Natural killer cell (primary cell): ENCODE data around the gene STEAP4. TPM values are rescaled to one million over a fixed set of nuclear protein-coding genes. Genes with fewer than 3 reads are reported as not detected.

Source experiments
- ATAC-seq, 3 donors: fragments of 150-1000 bp in 2 of 3; fragments of 200-7000 bp in 1 of 3; cut with Tn5 transposase; 1 replicate in 1 of 3; 2 replicates in 2 of 3; pipeline ENCODE4 v1.10.0; 2021; ENCODE audit warnings: mild to moderate bottlenecking in 2 of 3, moderate library complexity in 2 of 3
- DNase-seq, 2 donors: peaks; one replicate each; pipeline versions ENCODE4 v3.0.0 to v3.0.0-alpha.2; 2013 to 2021; ENCODE audit warnings: mixed read lengths in 1 of 2
- H3K27ac ChIP-seq: one replicate; pipeline ENCODE4 v1.5.1; 2013; ENCODE audit warnings: mild to moderate bottlenecking, low read length
- H3K27me3 ChIP-seq: one replicate; pipeline ENCODE4 v1.6.1; 2013; ENCODE audit warnings: low read length; ENCODE audit not compliant: control insufficient read depth, insufficient read depth
- H3K36me3 ChIP-seq: one replicate; pipeline ENCODE4 v1.6.1; 2013; ENCODE audit warnings: low read length; ENCODE audit not compliant: control insufficient read depth, insufficient read depth
- H3K4me1 ChIP-seq: one replicate; pipeline ENCODE4 v1.6.1; 2013; ENCODE audit warnings: low read length; ENCODE audit not compliant: control insufficient read depth, insufficient read depth
- H3K4me3 ChIP-seq: one replicate; pipeline ENCODE4 v1.5.1; 2013; ENCODE audit warnings: low read length
- H3K9me3 ChIP-seq: one replicate; pipeline ENCODE4 v1.6.1; 2013; ENCODE audit warnings: low read length; ENCODE audit not compliant: control insufficient read depth, insufficient read depth
- H3K27ac Mint-ChIP-seq, 2 donors: one replicate each; pipeline ENCODE4 v1.8.0; 2022; ENCODE audit warnings: mild to moderate bottlenecking in 2 of 2, mixed read lengths in 2 of 2, moderate library complexity in 1 of 2
- H3K27me3 Mint-ChIP-seq, 2 donors: one replicate each; pipeline ENCODE4 v1.8.0; 2022; ENCODE audit warnings: low read depth in 2 of 2, mixed read lengths in 2 of 2
- H3K36me3 Mint-ChIP-seq: one replicate; pipeline ENCODE4 v1.8.0; 2022; ENCODE audit warnings: mixed read lengths
- H3K4me1 Mint-ChIP-seq, 2 donors: one replicate each; pipeline ENCODE4 v1.8.0; 2022; ENCODE audit warnings: mixed read lengths in 2 of 2
- H3K4me3 Mint-ChIP-seq: one replicate; pipeline ENCODE4 v1.8.0; 2022; ENCODE audit warnings: mild to moderate bottlenecking, moderate library complexity, mixed read lengths
- H3K9me3 Mint-ChIP-seq, 2 donors: one replicate each; pipeline ENCODE4 v1.8.0; 2022; ENCODE audit warnings: mixed read lengths in 2 of 2
- CTCF ChIP-seq: fragments of 200-600 bp; IDR thresholded peaks from one replicate; pipeline ENCODE4 v1.8.0; 2022; ENCODE audit warnings: antibody characterized with exemption
- WGBS: methylation state at CpG from one replicate; pipeline ENCODE4 v1.1.7; 2013; ENCODE audit warnings: missing lambda C conversion rate; ENCODE audit not compliant: insufficient coverage; 5-methylcytosine and 5-hydroxymethylcytosine counted together
- intact Hi-C: fragments of 100-400 bp; cut with micrococcal nuclease; formaldehyde crosslinking; loops from one replicate; pipeline ENCODE4 v1.14.2; 2022
- total RNA-seq, 4 donors: library from RNA; stranded (reverse); fragments of 120-200 nt in 1 of 4; gene quantifications; one replicate each; pipeline versions ENCODE4 v1.2.3 to v1.2.4, GENCODE V29; 2013 to 2022

Gene STEAP4
- total RNA-seq, 3 donors from 2014 or later (not counting 1 experiment from before 2014, with no cell fraction given) = 0.18 to 3.0 TPM; not detected in 1

GRCh38 chr7:88224601-88225275 is 82.0 kb downstream of the STEAP4 start:
- no peaks in the 10 kb centered on the region for H3K9me3 ChIP-seq
- no peaks in the 10 kb centered on the region for H3K36me3 ChIP-seq
- peaks cover 5 to 12% of the 10 kb centered on the region in 2 donors for H3K27me3 Mint-ChIP-seq
- H3K36me3 Mint-ChIP-seq = peaks cover 9% of the 10 kb centered on the region
- no peak overlapping the region for H3K27ac ChIP-seq
- H3K4me1 Mint-ChIP-seq = peaks cover 14 to 15% of the 10 kb centered on the region in 2 donors
- peaks cover 6% of the 10 kb centered on the region for H3K4me1 ChIP-seq
- 83% methylated on average over 1 of the region's 2 CpGs for WGBS
- ATAC-seq = no peak
- no peak overlapping the region for H3K4me3 Mint-ChIP-seq
- peaks cover 4% of the 10 kb centered on the region for H3K27me3 ChIP-seq
- no peak for TF ChIP-seq CTCF
- H3K4me3 ChIP-seq = no peak overlapping the region
- intact Hi-C loops = no loop called here
- DNase-seq = no peak
- no peak overlapping the region for H3K27ac Mint-ChIP-seq
- peaks cover 0 to 7% of the 10 kb centered on the region in 2 donors for H3K9me3 Mint-ChIP-seq

GRCh38 chr7:88223265-88223664 is 83.4 kb downstream of the STEAP4 start:
- Mint-ChIP-seq H3K36me3 (peaks cover 1% of the 10 kb centered on the region), H3K27ac (no peak overlapping the region), H3K4me1 (peaks cover 22 to 27% of the 10 kb centered on the region in 2 donors), H3K27me3 (peaks cover under 1 to 1% of the 10 kb centered on the region in 2 donors), H3K9me3 (peaks cover 0 to 1% of the 10 kb centered on the region in 2 donors), H3K4me3 (no peak overlapping the region)
- Histone ChIP-seq H3K4me1 (peaks cover 6% of the 10 kb centered on the region), H3K9me3 (no peaks in the 10 kb centered on the region), H3K27ac (no peak overlapping the region), H3K4me3 (no peak overlapping the region), H3K27me3 (peaks cover 4% of the 10 kb centered on the region), H3K36me3 (no peaks in the 10 kb centered on the region)
- DNase-seq = no peak
- intact Hi-C loops = no loop called here
- ATAC-seq = no peak
- no CpG with 5 or more reads among the region's 2 CpGs for WGBS
- no peak for TF ChIP-seq CTCF

Other genes starting within 250 kb of the STEAP4 start
- gene SRI, start 86.9 kb downstream of the STEAP4 start, total RNA-seq = 10 to 100 TPM; 67.9 to 75.0 (median 68.6) TPM